NCI-H345 (cell line): ENCODE results near the gene BTBD16.

Experiments
- DNase-seq: peaks from one replicate; lab custom pipeline; 2025; lab: John Stamatoyannopoulos, UW

The BTBD16 gene

DNA sequence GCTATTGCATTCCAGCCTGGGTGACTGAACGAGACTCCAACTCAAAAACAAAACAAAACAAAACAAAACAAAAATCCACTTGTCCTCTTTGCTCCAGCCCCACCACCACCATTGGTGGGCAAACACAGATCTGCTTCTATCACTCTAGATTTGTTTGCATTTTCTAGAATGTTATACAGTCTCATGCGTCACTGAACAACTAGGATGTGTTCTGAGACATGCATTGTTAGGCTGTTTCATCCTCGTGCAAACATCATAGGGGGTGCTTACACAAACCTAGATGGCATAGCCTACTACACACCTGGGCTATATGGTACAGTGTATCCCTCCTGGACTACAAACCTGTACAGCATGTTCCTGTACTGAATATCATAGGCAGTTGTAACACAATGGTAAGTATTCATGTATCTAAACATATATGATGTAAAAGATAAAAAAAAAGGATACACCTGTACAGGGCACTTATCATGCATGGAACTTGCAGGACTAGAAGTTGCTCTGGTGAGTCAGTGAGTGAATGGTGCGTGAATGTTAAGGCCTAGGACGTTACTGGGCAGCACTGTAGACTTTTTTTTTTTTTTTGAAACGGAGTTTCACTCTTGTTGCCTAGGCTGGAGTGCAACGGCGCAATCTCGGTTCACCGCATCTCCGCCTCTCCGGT lies 45.3 kb downstream of the BTBD16 start:
- no peak for DNase-seq

DNA sequence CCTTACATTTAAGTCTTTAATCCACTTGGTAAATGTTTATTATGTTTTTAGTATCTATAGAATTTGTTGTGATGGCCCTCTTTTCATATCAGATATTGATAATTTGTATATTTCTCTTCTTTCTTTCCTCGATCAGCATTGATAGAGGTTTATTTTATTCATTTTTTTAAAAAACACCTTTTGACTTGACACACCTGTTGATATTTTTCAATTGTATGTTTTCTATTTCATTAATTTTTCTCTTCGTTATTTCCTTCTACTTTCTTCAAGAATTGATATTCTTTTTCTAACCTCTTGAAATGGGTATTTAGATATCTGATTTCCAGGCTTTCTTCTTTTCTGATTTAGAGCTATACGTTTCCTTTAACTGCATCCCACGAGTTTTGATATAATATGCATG lies 50.9 kb downstream of the BTBD16 start:
- no peak for DNase-seq

DNA sequence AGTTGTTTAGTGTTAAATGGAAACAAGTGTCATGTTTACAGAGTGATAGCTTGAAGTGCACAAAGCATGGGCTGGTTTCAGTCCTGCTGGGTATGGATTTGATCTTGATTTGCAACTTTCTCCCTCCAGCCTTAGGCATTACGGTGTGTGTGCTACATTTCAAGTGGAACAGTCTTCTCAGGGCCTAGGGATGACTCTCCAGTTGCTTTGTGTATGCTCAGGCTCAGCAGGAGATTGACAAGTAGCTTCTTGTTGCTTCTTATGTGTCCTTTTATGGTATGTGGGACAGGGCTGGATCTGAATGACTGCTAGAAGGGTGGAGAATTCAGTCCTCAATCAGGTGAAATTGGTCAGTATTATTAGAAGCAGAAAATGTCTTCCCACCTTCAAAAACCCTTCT lies 52.1 kb downstream of the BTBD16 start:
- no peak for DNase-seq

DNA sequence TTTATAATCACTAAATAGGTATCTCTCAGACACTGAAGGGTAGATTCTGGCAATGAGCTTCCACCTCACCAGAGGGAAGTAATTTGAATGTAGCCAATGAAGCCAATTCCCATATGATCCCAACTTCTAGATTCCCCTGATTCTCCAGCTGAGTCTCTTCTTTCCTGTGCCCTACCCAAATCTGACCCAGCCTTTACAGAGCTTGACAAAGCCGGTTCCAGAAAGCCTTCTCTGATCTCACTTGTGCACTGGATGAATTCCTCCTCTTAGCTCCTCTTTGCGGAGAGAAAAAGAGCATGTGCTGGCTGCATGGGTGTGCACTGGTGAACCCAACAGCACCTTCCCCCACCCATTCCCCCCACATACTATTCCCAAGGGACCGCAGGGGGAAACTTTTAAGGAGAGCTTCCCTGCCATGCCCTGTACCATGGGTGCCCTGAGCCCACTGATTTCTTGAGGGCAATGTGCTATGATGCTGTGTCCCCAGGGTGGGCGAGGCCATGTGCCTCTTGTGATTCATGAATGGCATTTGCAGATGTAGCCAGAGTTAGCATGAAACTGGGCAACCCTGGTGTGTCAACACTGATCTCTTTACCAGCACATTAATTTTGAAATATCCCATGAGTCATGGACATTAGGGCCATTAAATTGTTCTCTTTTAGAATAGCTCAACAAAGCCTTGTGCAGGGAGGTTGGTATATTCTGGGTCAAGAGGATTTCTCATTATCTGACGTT lies 53.0 kb downstream of the BTBD16 start:
- DNase-seq: no peak

DNA sequence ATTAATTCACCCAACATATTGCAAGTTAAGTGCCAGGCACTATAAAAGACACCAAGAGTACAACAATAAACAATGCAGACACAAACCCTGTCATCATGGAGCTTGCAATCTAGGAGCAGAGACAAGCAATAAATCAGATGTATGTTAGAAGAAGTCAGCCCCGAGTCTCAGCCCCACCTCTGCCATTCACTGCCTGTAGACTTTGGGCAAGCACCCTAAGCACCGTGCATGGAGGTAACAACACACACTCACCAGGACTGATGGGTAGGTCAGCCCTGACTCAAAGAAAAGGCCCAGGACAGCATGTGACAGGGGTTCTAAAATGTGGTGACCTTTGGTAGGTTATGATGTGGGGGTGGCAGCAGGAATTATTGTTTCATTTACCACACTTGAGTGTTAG lies 54.1 kb downstream of the BTBD16 start:
- no peak for DNase-seq

DNA sequence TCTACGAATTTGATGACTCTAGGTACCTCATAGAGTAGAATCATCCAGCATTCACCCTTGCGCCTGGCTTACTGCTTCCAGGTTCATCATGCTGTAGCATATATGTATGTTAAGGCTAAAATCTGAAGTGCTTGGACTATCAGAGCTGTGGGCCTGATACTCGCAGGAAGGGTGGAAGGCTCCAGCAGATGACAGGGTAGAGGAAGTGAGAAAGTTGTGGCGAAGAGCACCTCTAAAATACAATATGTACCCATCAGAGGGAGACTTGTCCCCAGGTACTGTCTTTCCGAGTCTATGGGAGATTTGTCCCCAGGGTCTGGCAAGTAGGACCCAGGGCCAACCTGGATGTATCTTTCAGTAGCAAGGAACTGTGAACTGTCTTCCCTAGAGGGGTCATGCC lies 55.3 kb downstream of the BTBD16 start:
- no peak for DNase-seq

DNA sequence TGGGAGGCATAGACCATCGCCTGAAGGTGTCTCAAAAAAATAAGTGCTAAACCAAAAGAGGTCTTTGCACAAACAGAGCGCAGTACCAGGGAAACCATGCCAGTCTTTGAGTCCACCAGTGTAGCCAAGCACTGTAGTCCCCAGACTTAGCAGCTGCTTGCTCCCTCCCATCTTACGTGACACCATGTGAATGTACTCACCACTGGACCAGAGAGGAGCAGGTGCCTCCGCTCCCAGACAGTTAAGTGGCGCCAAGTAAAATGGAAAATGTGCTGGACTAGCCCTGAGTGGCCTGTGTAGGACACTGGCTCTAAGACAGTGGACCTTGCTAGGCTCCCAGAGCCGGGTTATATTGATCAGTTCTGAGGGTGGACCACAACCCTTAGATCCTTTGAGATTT lies 55.7 kb downstream of the BTBD16 start:
- DNase-seq: no peak

DNA sequence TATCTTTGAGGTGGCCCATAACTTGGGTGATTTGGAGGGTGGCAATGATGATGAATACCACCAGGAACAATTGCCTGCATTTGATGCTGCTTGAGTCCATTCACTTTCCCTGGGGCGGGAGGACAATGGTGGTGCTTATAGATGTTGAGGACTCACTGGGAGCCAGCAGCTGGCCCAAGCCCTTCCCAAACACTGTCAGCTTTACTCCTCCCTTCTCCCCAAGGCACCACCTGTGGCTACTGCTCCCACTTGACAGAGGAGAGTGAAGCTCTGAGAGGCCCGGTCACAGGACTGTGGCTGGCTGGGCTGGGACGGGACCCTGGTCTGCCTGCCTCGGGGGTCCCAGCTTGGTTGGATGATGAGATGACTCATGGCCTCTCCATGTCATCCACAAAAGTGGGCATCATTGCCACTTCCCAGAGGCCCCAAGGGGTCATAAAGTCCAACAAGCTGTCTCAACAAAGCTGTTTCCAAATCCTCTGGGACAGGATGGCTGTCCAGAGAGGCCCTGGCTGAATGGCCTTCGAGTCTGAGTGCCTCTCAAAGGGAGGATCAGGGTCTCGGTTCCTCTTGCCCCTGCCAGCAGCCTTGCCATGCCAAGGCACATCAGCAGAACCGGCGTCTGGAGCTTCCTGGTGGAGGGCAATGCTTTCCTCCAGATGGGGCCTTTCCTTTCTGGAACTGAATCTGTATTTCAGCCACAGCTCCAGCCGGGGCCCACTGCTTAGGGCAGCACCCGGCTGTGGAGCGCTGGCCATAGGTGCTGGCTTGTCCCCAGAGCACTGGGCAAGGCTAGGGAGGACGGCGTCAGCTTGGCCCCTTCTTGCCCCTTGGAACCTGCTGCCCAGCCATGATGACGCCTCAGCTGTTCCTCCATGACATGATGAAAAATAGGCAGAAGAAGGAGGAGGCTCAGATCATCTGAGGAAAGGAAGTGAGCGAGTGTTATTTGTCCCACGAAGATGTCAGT lies 56.4 kb downstream of the BTBD16 start:
- DNase-seq: no peak

DNA sequence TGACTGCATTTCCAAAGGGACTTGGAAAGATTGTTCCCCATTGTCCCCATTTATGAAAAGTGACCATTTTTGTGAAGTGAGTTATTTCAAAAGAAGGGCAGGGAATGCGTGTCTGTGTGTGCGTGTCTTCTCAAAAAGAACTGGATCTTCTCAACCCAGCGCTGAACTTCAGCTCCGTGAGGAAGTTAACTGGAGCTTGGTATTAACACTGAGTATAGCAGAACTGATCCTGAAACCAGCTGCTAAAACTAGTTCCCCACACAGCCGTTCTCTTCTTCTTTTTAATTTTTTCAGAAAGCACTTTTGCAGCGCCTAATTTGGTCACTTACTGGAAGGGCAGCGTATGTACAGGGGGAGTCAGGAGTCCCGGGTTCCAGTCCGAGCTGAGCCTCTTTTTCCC lies 57.6 kb downstream of the BTBD16 start:
- DNase-seq: no peak

DNA sequence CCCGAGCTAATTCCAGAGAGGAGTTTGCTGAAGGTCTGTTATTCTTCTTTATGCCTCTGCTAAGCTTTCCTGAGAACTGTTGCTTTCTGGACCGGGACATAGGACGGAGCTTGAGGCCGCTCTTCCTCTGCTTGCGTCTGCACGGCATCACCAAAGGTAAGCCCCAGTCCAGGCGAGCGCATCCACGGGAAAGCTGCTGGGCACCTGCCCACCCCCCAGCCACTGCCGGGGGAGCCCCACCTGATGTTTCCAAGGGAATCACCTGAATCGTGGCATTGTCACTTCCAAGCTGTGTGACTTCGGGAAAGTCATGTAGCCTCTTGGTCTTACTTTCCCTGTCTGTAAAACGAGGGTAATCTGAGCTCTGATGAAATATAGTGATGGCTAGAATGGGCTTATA lies 58.3 kb downstream of the BTBD16 start:
- DNase-seq: no peak

DNA sequence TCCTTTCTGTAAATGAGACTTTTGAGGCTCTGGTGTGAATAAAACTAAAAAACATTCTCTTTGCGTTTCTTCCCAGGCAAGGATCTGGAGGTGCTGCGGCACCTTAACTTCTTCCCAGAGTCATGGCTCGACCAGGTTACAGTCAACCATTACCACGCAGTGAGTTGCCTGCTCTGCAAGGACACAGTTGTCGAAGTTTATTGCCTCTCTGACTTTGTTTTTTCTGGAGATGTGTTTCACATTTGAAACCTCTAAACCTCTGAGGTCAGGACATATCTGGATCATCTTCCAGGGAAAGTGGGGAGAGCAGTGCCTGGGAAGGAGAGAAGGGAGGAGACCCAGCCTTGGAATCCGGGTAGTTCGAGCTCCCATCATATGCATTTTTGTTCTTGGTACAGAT lies 60.0 kb downstream of the BTBD16 start:
- DNase-seq: no peak

DNA sequence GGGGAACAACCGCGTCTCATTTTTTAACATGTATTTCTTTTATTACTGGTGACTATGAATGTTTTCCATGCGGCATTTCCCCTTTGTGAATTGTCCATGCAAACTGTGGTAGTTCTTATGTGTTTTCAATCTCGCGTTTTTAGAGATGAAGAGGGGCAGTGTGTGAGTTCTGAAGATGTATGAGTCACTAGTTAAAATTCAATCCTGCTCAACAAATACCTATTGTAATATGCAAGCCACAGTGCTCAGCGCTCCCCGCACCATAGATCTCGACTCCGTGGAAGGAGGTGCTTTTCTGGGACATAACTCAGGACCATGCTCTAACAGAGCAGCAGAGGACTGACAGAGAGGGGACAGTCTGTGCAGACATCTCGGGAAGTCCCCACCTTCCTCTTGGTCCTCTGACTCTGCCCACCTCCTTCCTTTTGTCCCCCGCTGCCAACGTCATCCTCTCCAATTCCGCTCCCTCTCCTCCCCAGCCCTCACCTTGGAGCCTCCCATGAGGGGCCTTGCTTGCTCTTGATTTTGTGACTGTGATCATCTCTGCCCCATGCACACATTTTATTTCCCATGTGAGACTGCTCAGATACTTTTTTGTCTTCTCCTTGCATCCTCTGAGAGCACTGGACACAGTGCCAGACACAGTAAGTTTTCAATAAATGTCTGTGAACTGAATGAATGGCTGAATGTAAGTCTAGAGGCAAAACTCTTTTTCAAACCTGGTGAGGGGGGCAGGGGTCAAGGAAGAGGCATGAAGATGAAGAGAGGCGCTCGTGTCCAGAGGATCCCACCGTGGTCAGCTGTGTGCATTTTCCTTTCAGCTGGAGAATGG lies 60.7 kb downstream of the BTBD16 start:
- no peak for DNase-seq

DNA sequence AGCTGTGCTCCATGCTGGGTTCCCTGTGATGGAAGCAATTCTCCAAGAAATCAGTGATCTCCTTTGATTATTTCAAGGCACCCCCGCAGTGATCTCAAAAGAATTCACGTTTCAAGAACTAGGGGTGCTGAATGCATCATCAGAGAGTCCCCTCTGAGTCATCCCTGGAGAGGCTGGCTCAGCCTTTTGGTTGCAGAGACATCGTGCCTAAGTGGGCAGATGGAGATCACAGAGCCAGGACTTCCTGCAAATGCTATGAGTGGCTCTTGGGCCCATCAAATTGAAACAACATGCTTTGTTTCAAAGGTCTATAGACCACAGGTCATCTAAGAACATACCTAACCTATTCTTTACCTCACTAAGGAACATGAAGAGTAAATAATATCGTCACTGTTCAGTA lies 61.9 kb downstream of the BTBD16 start:
- no peak for DNase-seq

DNA sequence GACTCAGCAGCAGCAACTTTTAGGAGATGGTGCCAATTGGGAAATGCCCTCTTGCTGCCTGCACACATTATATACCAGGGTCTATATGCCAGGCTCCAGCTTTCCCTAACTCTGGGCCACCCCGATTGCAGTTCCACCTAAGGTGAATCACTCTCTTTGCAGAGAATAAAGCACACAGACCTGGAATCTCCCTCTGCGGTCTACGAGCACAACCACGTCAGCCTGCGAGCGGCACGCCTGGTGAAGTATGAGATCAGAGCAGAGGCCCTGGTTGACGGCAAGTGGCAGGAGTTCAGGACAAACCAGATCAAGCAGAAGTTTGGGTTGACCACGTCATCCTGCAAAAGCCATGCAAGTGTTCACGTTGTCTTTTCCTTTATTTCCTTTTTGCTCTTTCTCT lies 65.2 kb downstream of the BTBD16 start:
- DNase-seq: no peak

DNA sequence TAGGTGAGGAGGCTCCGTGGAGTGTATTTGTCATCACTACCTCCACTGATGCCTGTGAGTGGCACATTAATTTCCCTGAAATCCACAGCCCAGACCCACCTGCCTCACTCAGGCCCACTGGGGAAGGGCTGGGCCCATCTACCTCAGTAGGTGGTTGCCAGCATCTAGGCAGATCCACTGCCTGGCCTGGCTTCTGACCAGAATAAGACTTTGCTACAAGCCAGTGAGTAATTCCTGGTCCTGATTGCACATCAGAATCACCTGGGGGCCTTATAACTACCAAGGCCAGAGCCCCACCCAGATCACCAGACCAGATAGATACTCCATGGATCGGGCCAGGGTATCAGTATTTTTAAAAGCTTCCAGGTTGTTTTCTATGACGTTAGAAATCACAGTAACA lies 65.9 kb downstream of the BTBD16 start:
- DNase-seq: no peak

DNA sequence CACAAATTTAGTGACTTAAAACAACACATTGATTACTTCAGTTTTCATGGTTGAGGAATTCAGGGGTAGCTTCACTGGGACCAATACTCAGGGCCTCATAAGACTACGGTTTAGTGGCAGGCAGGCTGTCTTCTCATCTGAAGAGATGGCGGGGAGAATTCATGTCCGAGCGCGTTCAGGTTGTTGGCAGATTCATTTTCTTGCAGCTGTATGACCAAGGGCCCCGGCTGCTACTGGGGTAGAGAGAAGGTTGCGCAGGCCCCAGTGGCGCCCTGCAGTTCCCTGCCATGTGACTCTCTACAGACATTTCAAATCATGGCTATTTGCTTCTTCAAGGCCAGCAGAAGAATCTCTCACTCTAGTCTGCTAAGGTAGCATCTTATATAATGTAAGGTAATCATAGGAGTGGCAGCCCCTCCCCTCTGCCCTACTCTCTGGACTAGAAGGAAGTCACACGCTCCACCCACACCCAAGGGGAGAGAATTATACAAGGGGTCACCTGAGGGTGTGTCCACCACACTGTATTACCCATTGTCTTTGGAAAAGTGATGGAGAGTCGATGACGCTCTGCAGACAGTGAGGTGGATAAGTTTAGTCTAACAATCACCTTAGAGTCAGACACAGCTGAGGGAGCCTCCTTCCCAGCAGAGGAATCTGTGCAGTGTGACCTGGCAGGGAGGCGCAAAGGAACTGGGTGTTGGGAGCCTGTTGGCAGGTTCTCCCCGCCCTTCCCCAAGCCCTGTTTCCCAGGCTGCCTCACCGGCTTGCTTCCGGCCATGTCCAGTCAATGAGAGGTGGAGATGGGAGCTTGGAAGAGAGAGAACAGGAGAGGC lies 67.7 kb downstream of the BTBD16 start:
- no peak for DNase-seq

DNA sequence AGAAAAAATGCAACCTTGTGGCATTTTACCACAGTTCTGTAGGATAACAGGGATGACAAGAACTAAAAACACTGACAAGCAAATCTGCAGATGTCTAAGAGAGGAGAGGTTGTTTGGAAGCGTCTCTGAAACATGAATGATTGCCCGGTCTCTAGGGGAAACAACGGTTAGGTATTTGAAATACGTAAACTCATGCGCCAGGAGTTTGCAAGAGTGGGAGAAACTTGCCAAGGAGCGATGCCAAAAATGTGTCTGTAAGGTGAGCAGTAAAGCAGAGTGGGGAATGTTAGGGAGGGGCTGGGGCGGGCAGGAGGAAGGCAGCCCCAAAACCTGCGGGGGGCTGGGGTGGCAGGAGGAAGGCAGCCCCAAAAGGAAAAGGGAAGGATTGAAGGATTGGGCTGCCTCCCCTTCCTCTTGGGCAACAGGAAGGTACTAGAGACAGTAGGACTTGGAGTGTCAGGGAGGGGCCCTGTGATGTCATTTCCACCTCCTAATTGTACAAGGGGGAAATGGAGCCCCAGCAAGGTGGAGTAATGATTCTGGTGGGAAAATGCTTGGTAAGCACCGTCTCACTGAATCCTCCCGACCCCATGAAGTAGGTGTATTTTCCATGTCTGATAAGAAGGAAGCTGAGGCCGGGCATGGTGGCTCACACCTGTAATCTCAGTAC lies 70.2 kb downstream of the BTBD16 start:
- DNase-seq: no peak

DNA sequence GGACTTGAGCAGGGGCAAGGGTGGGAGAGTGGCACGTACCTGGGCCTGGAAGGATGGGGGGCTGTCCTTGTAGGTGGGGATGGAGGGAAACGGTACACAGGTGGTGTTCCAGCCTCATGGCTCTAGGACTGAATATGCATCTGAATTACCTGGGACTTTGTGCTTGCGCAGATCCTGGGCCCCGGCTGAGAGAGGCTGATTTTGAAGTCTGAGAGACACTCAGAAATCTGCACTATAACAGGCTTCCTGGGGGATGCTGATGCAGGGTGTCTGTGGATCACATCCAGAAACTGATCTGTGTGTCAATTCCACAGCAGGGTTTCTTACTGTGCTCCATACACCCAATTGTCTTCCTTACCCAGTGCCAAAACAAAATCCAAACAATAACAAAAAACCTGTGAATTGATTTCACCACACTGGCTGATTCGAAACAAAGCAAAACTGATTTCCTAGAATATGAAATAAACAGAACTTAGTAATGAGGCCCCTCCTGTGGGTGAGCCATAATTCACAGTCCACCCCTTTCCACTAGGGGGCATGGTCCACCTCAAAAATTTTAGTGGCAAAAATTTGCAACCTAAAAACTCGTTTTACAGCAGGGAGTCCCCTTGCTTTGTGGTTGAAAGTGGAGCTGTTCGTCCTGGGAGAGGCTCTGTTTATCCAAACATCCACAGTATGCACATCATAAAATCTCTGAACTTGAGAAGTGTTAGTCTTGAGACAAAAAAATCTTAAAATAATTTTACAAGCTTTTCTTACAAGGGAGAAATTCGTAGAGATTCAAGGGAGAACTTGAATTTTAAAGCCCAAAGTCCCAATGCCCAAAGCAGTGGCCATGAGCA lies 71.4 kb downstream of the BTBD16 start:
- DNase-seq: peak; percentile 27

DNA sequence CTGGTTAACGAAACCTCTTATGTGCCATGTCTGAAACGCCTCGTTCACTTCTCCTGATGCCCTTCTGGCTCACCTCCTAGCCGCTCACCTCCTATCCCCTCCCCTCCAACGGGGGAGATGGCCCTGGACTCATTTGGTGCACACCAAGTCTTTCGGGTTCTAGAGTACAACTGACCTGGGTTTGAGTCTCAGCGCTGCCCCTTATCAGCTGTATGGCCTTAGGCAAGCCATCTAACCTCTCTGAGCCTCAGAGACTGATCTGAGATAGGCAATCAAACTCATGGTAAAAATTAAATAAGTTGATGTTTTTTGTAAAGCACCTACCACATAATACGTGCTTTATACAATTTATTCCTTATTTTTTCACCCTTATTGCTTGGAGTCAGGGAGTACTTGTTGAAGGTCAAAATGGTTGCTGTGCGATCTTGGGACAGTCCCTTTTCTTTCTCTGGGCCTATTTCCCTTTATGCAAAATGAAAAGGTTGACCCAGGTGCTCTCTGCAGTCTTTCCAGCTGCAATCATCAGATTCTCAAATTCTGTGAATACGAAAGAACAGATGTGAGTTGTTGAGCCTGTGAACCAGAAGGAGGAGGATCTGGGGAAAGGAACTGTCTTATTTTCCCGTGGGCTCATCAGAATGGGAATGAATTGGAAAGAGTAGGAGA lies 72.2 kb downstream of the BTBD16 start:
- DNase-seq: no peak
